Measurements from ENCODE around the gene PFDN5.

GRCh38 chr12:53254816-53255545, 40.4 kb upstream of the PFDN5 start:
- TF ChIP-seq EZH2 (optimal IDR thresholded peaks at IDR 0.05; ENCODE audit: low read depth, low read length) (no peak), CTCF (IDR thresholded peaks at IDR 0.05; ENCODE audit: low read length) (no peak)
